H1 (cell line): ENCODE results near the gene PKP3. TPM values are rescaled to one million over a fixed set of nuclear protein-coding genes. Genes with fewer than 3 reads are reported as not detected.

Source experiments
- CTCF ChIA-PET: fragments of 300-600 bp; sonication (Branson Sonifier 250); formaldehyde crosslinking; loops from one replicate; lab custom pipeline; 2021; ENCODE audit not compliant: partially characterized antibody; lab: Charles Lee
- POLR2A ChIA-PET: fragments of 300-600 bp; sonication (Branson Sonifier 250); formaldehyde crosslinking; loops from one replicate; lab custom pipeline; 2021; ENCODE audit warnings: inconsistent platforms; ENCODE audit not compliant: partially characterized antibody; lab: Charles Lee
- DNase-seq, 2 experiments: peaks; one replicate each; pipeline versions ENCODE4 v3.0.0 to v3.0.0-alpha.2; 2010 to 2022; ENCODE audit warnings: low spot score in 2 of 2, low read depth in 1 of 2, mixed read lengths in 1 of 2
- FAIRE-seq: peaks from 2 replicates; lab custom pipeline; 2011; peaks lifted over from hg19 to GRCh38; lab: Jason Lieb, UNC
- H2AFZ ChIP-seq: 2 replicates; pipeline ENCODE4 v1.8.1; 2012; ENCODE audit warnings: low read length, inconsistent platforms
- H2AK5ac ChIP-seq: 2 replicates; pipeline ENCODE4 v1.6.1; 2013; ENCODE audit warnings: low read depth, low read length
- H2BK120ac ChIP-seq: replicated peaks from 2 replicates; pipeline ENCODE3; 2013; ENCODE audit warnings: low read depth, low read length, inconsistent platforms
- H2BK12ac ChIP-seq: 2 replicates; pipeline ENCODE4 v1.6.1; 2013; ENCODE audit warnings: low read depth, low read length
- H2BK15ac ChIP-seq: 2 replicates; pipeline ENCODE4 v1.6.1; 2013; ENCODE audit warnings: low read length
- H2BK20ac ChIP-seq: 2 replicates; pipeline ENCODE4 v1.6.1; 2013; ENCODE audit warnings: low read length
- H2BK5ac ChIP-seq: 2 replicates; pipeline ENCODE4 v1.6.1; 2013; ENCODE audit warnings: low read depth, low read length
- H3K14ac ChIP-seq: 2 replicates; pipeline ENCODE4 v1.6.1; 2013; ENCODE audit warnings: inconsistent platforms; ENCODE audit not compliant: insufficient read length
- H3K18ac ChIP-seq: 2 replicates; pipeline ENCODE4 v1.6.1; 2013; ENCODE audit warnings: low read length; ENCODE audit errors: extremely low read depth
- H3K23ac ChIP-seq: 2 replicates; pipeline ENCODE4 v1.6.1; 2013; ENCODE audit warnings: inconsistent platforms; ENCODE audit not compliant: insufficient read length
- H3K23me2 ChIP-seq: 2 replicates; pipeline ENCODE4 v1.6.1; 2013; ENCODE audit warnings: low read depth, low read length
- H3K27ac ChIP-seq: 2 replicates; pipeline ENCODE4 v1.6.1; 2011; ENCODE audit warnings: low read depth, low read length, inconsistent platforms
- H3K27me3 ChIP-seq, 4 experiments: replicated peaks in 1 of 4; 1 replicate in 1 of 4; 2 replicates in 3 of 4; pipeline versions ENCODE4 v1.6.1 to v1.8.1; 2011 to 2013; ENCODE audit warnings: low read length in 3 of 4, mild to moderate bottlenecking in 3 of 4, inconsistent platforms in 2 of 4, mixed read lengths in 2 of 4, moderate library complexity in 1 of 4; ENCODE audit not compliant: control insufficient read depth in 3 of 4, insufficient read depth in 3 of 4; ENCODE audit errors: extremely low read depth in 1 of 4
- H3K36me3 ChIP-seq, 4 experiments: 2 replicates each; pipeline versions ENCODE4 v1.6.1 to v1.8.1; 2011 to 2013; ENCODE audit warnings: mild to moderate bottlenecking in 4 of 4, low read length in 3 of 4, moderate library complexity in 2 of 4, control low read depth in 1 of 4, inconsistent platforms in 1 of 4; ENCODE audit not compliant: insufficient read depth in 4 of 4, control insufficient read depth in 2 of 4
- H3K4ac ChIP-seq: replicated peaks from 2 replicates; pipeline ENCODE3; 2013; ENCODE audit warnings: low read length, low read depth, mixed read lengths, inconsistent platforms; ENCODE audit not compliant: insufficient read length
- H3K4me1 ChIP-seq, 4 experiments: replicated peaks in 1 of 4; 1 replicate in 1 of 4; 2 replicates in 3 of 4; pipeline versions ENCODE4 v1.6.1 to v1.8.1; 2011 to 2013; ENCODE audit warnings: low read length in 3 of 4, inconsistent platforms in 2 of 4, mixed read lengths in 1 of 4; ENCODE audit not compliant: insufficient read depth in 4 of 4, control insufficient read depth in 3 of 4
- H3K4me2 ChIP-seq, 2 experiments: 2 replicates each; pipeline versions ENCODE4 v1.6.1 to v1.8.1; 2011 to 2013; ENCODE audit warnings: low read depth in 2 of 2, low read length in 2 of 2, control low read depth in 1 of 2, inconsistent platforms in 1 of 2, mild to moderate bottlenecking in 1 of 2; ENCODE audit not compliant: insufficient read depth in 1 of 2
- H3K4me3 ChIP-seq, 4 experiments: fragments of 200-600, 300-600 bp in 1 of 4; sonication (generic), shearing (Covaris generic), sonication (Bioruptor Twin) in 1 of 4; 2 replicates each; pipeline versions ENCODE4 v1.5.1 to v1.8.1; 2011 to 2016; ENCODE audit warnings: low read length in 4 of 4, low read depth in 3 of 4, control low read depth in 2 of 4, inconsistent platforms in 2 of 4, mild to moderate bottlenecking in 2 of 4, mixed read lengths in 1 of 4, moderate library complexity in 1 of 4; ENCODE audit not compliant: insufficient read depth in 2 of 4; ENCODE audit errors: extremely low read depth in 1 of 4
- H3K56ac ChIP-seq: replicated peaks from 2 replicates; pipeline ENCODE3; 2013; ENCODE audit warnings: low read depth, mild to moderate bottlenecking, mixed read lengths, low read length, inconsistent platforms; ENCODE audit not compliant: insufficient read length
- H3K79me1 ChIP-seq: 2 replicates; pipeline ENCODE4 v1.6.1; 2013; ENCODE audit warnings: low read depth, low read length, control low read depth
- H3K79me2 ChIP-seq, 2 experiments: 2 replicates each; pipeline versions ENCODE4 v1.6.1 to v1.8.1; 2012 to 2013; ENCODE audit warnings: low read length in 2 of 2, mild to moderate bottlenecking in 2 of 2, inconsistent platforms in 1 of 2; ENCODE audit not compliant: insufficient read depth in 2 of 2, control insufficient read depth in 1 of 2
- H3K9ac ChIP-seq, 4 experiments: replicated peaks in 1 of 4; 1 replicate in 1 of 4; 2 replicates in 3 of 4; pipeline versions ENCODE4 v1.6.1 to v1.8.1; 2011 to 2013; ENCODE audit warnings: low read depth in 3 of 4, low read length in 3 of 4, control low read depth in 2 of 4, mild to moderate bottlenecking in 2 of 4, moderate library complexity in 2 of 4, inconsistent platforms in 1 of 4; ENCODE audit errors: extremely low read depth in 1 of 4
- H3K9me3 ChIP-seq, 2 experiments: 2 replicates each; pipeline versions ENCODE4 v1.6.1 to v1.8.1; 2012 to 2013; ENCODE audit warnings: mild to moderate bottlenecking in 2 of 2, moderate library complexity in 2 of 2, control low read depth in 1 of 2, inconsistent platforms in 1 of 2, low read depth in 1 of 2, low read length in 1 of 2, mixed read lengths in 1 of 2; ENCODE audit not compliant: insufficient read depth in 2 of 2
- H4K20me1 ChIP-seq, 2 experiments: replicated peaks in 1 of 2; 2 replicates each; pipeline versions ENCODE3 to v1.8.1; 2011 to 2013; ENCODE audit warnings: inconsistent platforms in 2 of 2, low read length in 2 of 2, mild to moderate bottlenecking in 1 of 2; ENCODE audit not compliant: insufficient read depth in 2 of 2, control insufficient read depth in 1 of 2
- H4K5ac ChIP-seq: 2 replicates; pipeline ENCODE4 v1.6.1; 2013; ENCODE audit warnings: low read length, low read depth, mixed read lengths, inconsistent platforms; ENCODE audit not compliant: insufficient read length
- H4K8ac ChIP-seq: 2 replicates; pipeline ENCODE4 v1.8.0; 2013; ENCODE audit warnings: mild to moderate bottlenecking, moderate library complexity, low read length, inconsistent platforms; ENCODE audit not compliant: insufficient read depth; ENCODE audit errors: extremely low read depth
- H4K91ac ChIP-seq: replicated peaks from 2 replicates; pipeline ENCODE3; 2013; ENCODE audit warnings: low read length, mixed read lengths, inconsistent platforms; ENCODE audit not compliant: insufficient read length
- CBX8 ChIP-seq: fragments of 300-800, 300-1000 bp; sonication (generic); IDR thresholded peaks from 2 replicates; pipeline ENCODE4 v1.7.1; 2016; ENCODE audit warnings: low read depth, low read length, borderline replicate concordance
- CEBPB ChIP-seq: IDR thresholded peaks from 2 replicates; pipeline ENCODE4 v1.6.1; 2012; ENCODE audit warnings: low read depth, low read length
- FOSL1 ChIP-seq: IDR thresholded peaks from 2 replicates; pipeline ENCODE4 v1.6.1; 2011; ENCODE audit warnings: mild to moderate bottlenecking, low read depth, low read length, moderate library complexity; ENCODE audit not compliant: insufficient read depth
- RBBP5 ChIP-seq: IDR thresholded peaks from 2 replicates; pipeline ENCODE4 v1.7.1; 2012; ENCODE audit warnings: low read depth, mild to moderate bottlenecking, inconsistent platforms, low read length, moderate library complexity, borderline replicate concordance
- TBP ChIP-seq: IDR thresholded peaks from 2 replicates; pipeline ENCODE4 v1.6.1; 2011; ENCODE audit warnings: low read depth, low read length, improper control_type of control experiment
- ZNF274 ChIP-seq: IDR thresholded peaks from 2 replicates; pipeline ENCODE4 v1.7.0; 2012; ENCODE audit warnings: low read length, borderline replicate concordance; ENCODE audit errors: extremely low read depth
- WGBS, 2 experiments: shearing (Covaris generic) in 1 of 2; methylation state at CpG; one replicate each; pipeline versions ENCODE4 v1.1.6 to v1.1.7; 2013 to 2015; ENCODE audit warnings: low lambda C conversion rate in 2 of 2, mixed read lengths in 2 of 2, inconsistent platforms in 1 of 2, low coverage in 1 of 2, missing lambda C conversion rate in 1 of 2; ENCODE audit not compliant: insufficient replicate concordance in 2 of 2, insufficient coverage in 1 of 2, insufficient read length in 1 of 2; ENCODE audit errors: extremely low coverage in 1 of 2, missing lambda C conversion rate in 1 of 2; 5-methylcytosine and 5-hydroxymethylcytosine counted together
- polyA plus RNA-seq, 7 experiments: library from polyadenylated mRNA; depleted of rRNA in 3 of 7; stranded (reverse) in 5 of 7; unstranded in 2 of 7; fragments of >200 nt in 5 of 7; fragments of 200-250 nt in 2 of 7; gene quantifications; 1 replicate in 5 of 7; 2 replicates in 1 of 7; 4 replicates in 1 of 7; pipeline versions ENCODE4 v1.2.1 to v1.2.3, GENCODE V29; 2011 to 2013; ENCODE audit warnings: missing spikeins in 2 of 7, mixed read lengths in 2 of 7
- total RNA-seq: library from RNA; stranded (reverse); fragmentation: NEBNext Ultra II Directional; extraction: Animal tissue kit (Norgen Biotek cat#: 25700); gene quantifications from 2 replicates; pipeline ENCODE4 v1.2.1, GENCODE V29; 2021

The PKP3 gene
- total and polyA plus RNA-seq, 2 of the 8 experiments (the other 6 are each of a cell fraction or from before 2014, with no cell fraction given), result 16.7 to 28.7 TPM

DNA sequence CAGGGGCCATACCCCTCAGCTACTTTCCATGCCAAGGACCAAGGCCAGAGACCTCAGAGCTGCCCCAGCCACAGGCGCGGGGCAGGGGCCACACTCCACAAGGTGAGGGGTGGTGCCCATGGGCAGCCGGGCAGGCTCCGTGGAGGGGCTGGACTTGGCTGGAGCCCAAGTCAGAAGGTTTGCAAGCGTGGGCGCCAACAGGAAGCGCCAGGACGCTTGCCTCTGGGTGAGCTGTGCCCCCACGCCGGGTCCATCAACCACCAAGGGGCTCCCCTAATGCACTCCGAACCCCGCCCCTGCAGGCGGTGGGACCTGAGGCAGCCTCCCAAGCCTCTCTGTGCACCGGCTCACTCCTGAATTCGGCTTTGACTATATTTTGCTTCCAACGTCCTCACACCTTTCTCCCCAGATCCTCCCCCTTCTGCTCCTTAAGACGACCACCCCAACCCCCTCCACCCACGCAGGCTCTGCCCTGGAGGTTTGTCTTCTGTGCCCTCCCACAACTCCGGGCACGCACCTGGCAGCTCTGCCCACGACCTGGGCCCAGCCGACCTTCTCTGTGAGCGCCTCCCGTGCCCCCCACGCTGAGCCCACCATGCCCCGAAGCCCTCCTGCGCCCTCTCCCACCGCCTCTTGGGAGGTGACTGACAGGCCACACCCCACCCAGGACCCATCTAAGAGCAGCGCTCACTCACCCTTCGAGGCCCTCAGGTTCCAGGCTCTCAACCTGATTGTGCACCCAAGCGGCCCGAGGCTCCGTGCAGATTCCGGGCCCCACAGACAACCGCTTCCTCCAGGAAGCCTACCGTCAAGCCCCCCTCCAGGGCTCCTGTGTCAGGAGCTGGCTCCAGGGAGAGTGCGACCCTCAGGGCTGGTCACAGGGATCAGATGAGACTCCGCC, 2.6 kb upstream of the PKP3 start:
- TF ChIP-seq RBBP5, result no peak
- no peak for TF ChIP-seq ZNF274
- no peak for TF ChIP-seq FOSL1
- no peak for TF ChIP-seq TBP
- TF ChIP-seq CBX8, result no peak
- TF ChIP-seq CEBPB, result no peak
- H3K9ac ChIP-seq, result no peak overlapping the region
- H4K20me1 ChIP-seq, result peaks cover under 1 to 9% of the 10 kb centered on the region in 2 experiments
- peaks cover 7 to 9% of the 10 kb centered on the region in 2 experiments for H3K9me3 ChIP-seq
- no peak overlapping the region for H3K4me3 ChIP-seq
- no peak overlapping the region for H2BK5ac ChIP-seq
- peaks cover 2% of the 10 kb centered on the region; the same call in 1 of the 2 replicates for H3K79me1 ChIP-seq
- H3K56ac ChIP-seq, result no peak overlapping the region
- no peak overlapping the region; the same call in 1 of the 2 replicates for H2BK15ac ChIP-seq
- H3K27me3 ChIP-seq, result no peaks in the 10 kb centered on the region
- no peak overlapping the region for H2BK20ac ChIP-seq
- no peaks in the 10 kb centered on the region for H3K79me2 ChIP-seq
- no peak overlapping the region for H4K91ac ChIP-seq
- no peak overlapping the region for H2AK5ac ChIP-seq
- 92% methylated on average over 36 of the region's 38 CpGs; no CpG with 5 or more reads in 1 of the 2 experiments for WGBS, 2 experiments
- H2AFZ ChIP-seq, result no peak overlapping the region
- CTCF ChIA-PET, result interaction anchor here (0.9 to 2.3 kb wide), 11 partner anchors 13 to 166 kb away, joined by 3 to 11 read pairs (median 4); no protein-coding TSS in a partner anchor
- peaks cover 6 to 15% (median 6%) of the 10 kb centered on the region in 4 experiments; a peak in 6 of 7 replicates for H3K4me1 ChIP-seq
- H2BK120ac ChIP-seq, result no peak overlapping the region
- H3K4ac ChIP-seq, result no peak overlapping the region
- no peak overlapping the region for H3K23ac ChIP-seq
- POLR2A ChIA-PET, result interaction anchor here (0.6 to 4.2 kb wide), 6 partner anchors 8 to 428 kb away, joined by 3 to 20 read pairs (median 4); no protein-coding TSS in a partner anchor
- no peak for FAIRE-seq
- DNase-seq, result no peak
- H3K14ac ChIP-seq, result no peak overlapping the region
- H2BK12ac ChIP-seq, result no peak overlapping the region
- no peak overlapping the region for H4K5ac ChIP-seq
- H3K23me2 ChIP-seq, result peaks cover 10% of the 10 kb centered on the region; the same call in 1 of the 2 replicates
- no peak overlapping the region for H3K18ac ChIP-seq
- H3K27ac ChIP-seq, result no peak overlapping the region
- H3K4me2 ChIP-seq, result no peak overlapping the region
- H4K8ac ChIP-seq, result no peak overlapping the region
- H3K36me3 ChIP-seq, result no peaks in the 10 kb centered on the region
